Measurements from ENCODE around the gene FAM170B.
A peak's percentile ranks its signal among the peaks of the same experiment; 100 is the strongest.

FAM170B gene

GRCh38 chr10:49112851-49113250 lies 21.0 kb downstream of the FAM170B start:
- no peak overlapping the region for H2BK5ac ChIP-seq (ENCODE audit: low read length)
- H4K91ac ChIP-seq (ENCODE audit: low read depth, low read length, poor library complexity), result no peak overlapping the region
- H3K9me3 ChIP-seq (replicated peaks in 1 of 2; ENCODE audit: control insufficient read depth in 2 of 2, insufficient read depth in 1 of 2, low read depth in 1 of 2, low read length in 2 of 2), result no peaks in the 10 kb centered on the region
- no peak overlapping the region for H3K14ac ChIP-seq (ENCODE audit: low read length)
- H3K4me3 ChIP-seq (ENCODE audit: low read length in 2 of 2), result no peak overlapping the region
- no peak overlapping the region for H3K4me2 ChIP-seq (ENCODE audit: insufficient read depth, low read length, poor library complexity, severe bottlenecking)
- H2BK12ac ChIP-seq (ENCODE audit: low read length), result no peak overlapping the region
- no peak overlapping the region for H2AK5ac ChIP-seq (ENCODE audit: low read depth, low read length)
- H3K18ac ChIP-seq (ENCODE audit: low read length), result no peak overlapping the region
- no peaks in the 10 kb centered on the region for H3K36me3 ChIP-seq (replicated peaks in 1 of 2; ENCODE audit: control insufficient read depth in 2 of 2, insufficient read depth in 2 of 2, low read length in 2 of 2)
- no CpG with 5 or more reads among the region's 3 CpGs for WGBS, 2 donors (ENCODE audit: extremely low coverage in 2 of 2, insufficient read length in 2 of 2, insufficient replicate concordance in 1 of 2)
- peaks cover 0 to 24% (median 0%) of the 10 kb centered on the region in 3 experiments for H3K27me3 ChIP-seq (ENCODE audit: control insufficient read depth in 3 of 3, insufficient read depth in 3 of 3, low read depth in 1 of 3, low read length in 3 of 3)
- no peaks in the 10 kb centered on the region for H3K79me1 ChIP-seq (ENCODE audit: low read depth, low read length)
- H4K8ac ChIP-seq (ENCODE audit: low read depth, low read length), result no peak overlapping the region
- H3K23ac ChIP-seq (ENCODE audit: low read depth, low read length, poor library complexity), result no peak overlapping the region
- H3K4ac ChIP-seq (ENCODE audit: low read length), result no peak overlapping the region
- no peak overlapping the region for H2AFZ ChIP-seq (ENCODE audit: low read length)
- no peak for DNase-seq (ENCODE audit: low spot score)
- no peak overlapping the region for H3K9ac ChIP-seq (ENCODE audit: low read depth, low read length, poor library complexity)
- no peak overlapping the region for H2BK15ac ChIP-seq (ENCODE audit: low read length)
- H3K27ac ChIP-seq (replicated peaks; ENCODE audit: low read length), result no peak overlapping the region
- H2BK120ac ChIP-seq (ENCODE audit: low read depth, low read length), result no peak overlapping the region
- H3K4me1 ChIP-seq (ENCODE audit: control insufficient read depth in 2 of 2, insufficient read depth in 1 of 2, low read depth in 1 of 2, low read length in 2 of 2), result peaks cover 5% of the 10 kb centered on the region in 2 donors

GRCh38 chr10:49112098-49112497 lies 21.7 kb downstream of the FAM170B start:
- Histone ChIP-seq H3K79me1 (ENCODE audit: low read depth, low read length) (no peaks in the 10 kb centered on the region), H2BK120ac (ENCODE audit: low read depth, low read length) (no peak overlapping the region), H3K27me3 (ENCODE audit: control insufficient read depth in 3 of 3, insufficient read depth in 3 of 3, low read depth in 1 of 3, low read length in 3 of 3) (peaks cover 0 to 18% (median 0%) of the 10 kb centered on the region in 3 experiments)

GRCh38 chr10:49111320-49111698 lies 22.5 kb downstream of the FAM170B start:
- Histone ChIP-seq H2BK12ac (ENCODE audit: low read length) (no peak overlapping the region), H3K18ac (ENCODE audit: low read length) (no peak overlapping the region), H3K27ac (replicated peaks; ENCODE audit: low read length) (no peak overlapping the region), H3K23ac (ENCODE audit: low read depth, low read length, poor library complexity) (no peak overlapping the region), H3K4ac (ENCODE audit: low read length) (no peak overlapping the region), H3K14ac (ENCODE audit: low read length) (no peak overlapping the region), H2BK15ac (ENCODE audit: low read length) (no peak overlapping the region), H3K27me3 (ENCODE audit: control insufficient read depth in 3 of 3, insufficient read depth in 3 of 3, low read depth in 1 of 3, low read length in 3 of 3) (peaks cover 0 to 11% (median 0%) of the 10 kb centered on the region in 3 experiments), H4K8ac (ENCODE audit: low read depth, low read length) (no peak overlapping the region), H3K4me3 (ENCODE audit: low read length in 2 of 2) (no peak overlapping the region), H2BK5ac (ENCODE audit: low read length) (no peak overlapping the region), H2AK5ac (ENCODE audit: low read depth, low read length) (no peak overlapping the region), H3K79me1 (ENCODE audit: low read depth, low read length) (no peaks in the 10 kb centered on the region), H2AFZ (ENCODE audit: low read length) (no peak overlapping the region), H4K91ac (ENCODE audit: low read depth, low read length, poor library complexity) (no peak overlapping the region), H3K4me2 (ENCODE audit: insufficient read depth, low read length, poor library complexity, severe bottlenecking) (no peak overlapping the region), H3K9me3 (replicated peaks in 1 of 2; ENCODE audit: control insufficient read depth in 2 of 2, insufficient read depth in 1 of 2, low read depth in 1 of 2, low read length in 2 of 2) (no peaks in the 10 kb centered on the region), H3K9ac (ENCODE audit: low read depth, low read length, poor library complexity) (no peak overlapping the region), H3K36me3 (replicated peaks in 1 of 2; ENCODE audit: control insufficient read depth in 2 of 2, insufficient read depth in 2 of 2, low read length in 2 of 2) (peaks cover 0 to 4% of the 10 kb centered on the region in 2 donors), H2BK120ac (ENCODE audit: low read depth, low read length) (no peak overlapping the region), H3K4me1 (ENCODE audit: control insufficient read depth in 2 of 2, insufficient read depth in 1 of 2, low read depth in 1 of 2, low read length in 2 of 2) (peaks cover 1 to 2% of the 10 kb centered on the region in 2 donors)
- no peak for DNase-seq (ENCODE audit: low spot score)
- WGBS, 2 donors (ENCODE audit: extremely low coverage in 2 of 2, insufficient read length in 2 of 2, insufficient replicate concordance in 1 of 2), result no CpG with 5 or more reads among the region's 8 CpGs

More at GRCh38 chr10:49112098-49112497, 21.7 kb downstream of the FAM170B start:
- no peak for DNase-seq (ENCODE audit: low spot score)
- Histone ChIP-seq H3K4me3 (ENCODE audit: low read length in 2 of 2) (no peak overlapping the region), H2AFZ (ENCODE audit: low read length) (no peak overlapping the region), H3K27ac (replicated peaks; ENCODE audit: low read length) (no peak overlapping the region), H3K18ac (ENCODE audit: low read length) (no peak overlapping the region), H3K4me2 (ENCODE audit: insufficient read depth, low read length, poor library complexity, severe bottlenecking) (no peak overlapping the region), H3K14ac (ENCODE audit: low read length) (no peak overlapping the region), H3K9ac (ENCODE audit: low read depth, low read length, poor library complexity) (no peak overlapping the region), H2BK15ac (ENCODE audit: low read length) (no peak overlapping the region), H3K36me3 (replicated peaks in 1 of 2; ENCODE audit: control insufficient read depth in 2 of 2, insufficient read depth in 2 of 2, low read length in 2 of 2) (peaks cover 0 to 4% of the 10 kb centered on the region in 2 donors), H3K9me3 (replicated peaks in 1 of 2; ENCODE audit: control insufficient read depth in 2 of 2, insufficient read depth in 1 of 2, low read depth in 1 of 2, low read length in 2 of 2) (no peaks in the 10 kb centered on the region), H3K4me1 (ENCODE audit: control insufficient read depth in 2 of 2, insufficient read depth in 1 of 2, low read depth in 1 of 2, low read length in 2 of 2) (peaks cover 1 to 2% of the 10 kb centered on the region in 2 donors), H2BK5ac (ENCODE audit: low read length) (no peak overlapping the region), H3K23ac (ENCODE audit: low read depth, low read length, poor library complexity) (no peak overlapping the region), H2AK5ac (ENCODE audit: low read depth, low read length) (no peak overlapping the region), H4K91ac (ENCODE audit: low read depth, low read length, poor library complexity) (no peak overlapping the region), H4K8ac (ENCODE audit: low read depth, low read length) (no peak overlapping the region), H3K4ac (ENCODE audit: low read length) (no peak overlapping the region), H2BK12ac (ENCODE audit: low read length) (no peak overlapping the region)
- no CpG with 5 or more reads among the region's 3 CpGs for WGBS, 2 donors (ENCODE audit: extremely low coverage in 2 of 2, insufficient read length in 2 of 2, insufficient replicate concordance in 1 of 2)

- WGBS, 2 donors (ENCODE audit: extremely low coverage in 2 of 2, insufficient read length in 2 of 2, insufficient replicate concordance in 1 of 2), result no CpG with 5 or more reads among the region's 4 CpGs
- Histone ChIP-seq H2BK120ac (ENCODE audit: low read depth, low read length) (no peak overlapping the region), H3K27me3 (ENCODE audit: control insufficient read depth in 3 of 3, insufficient read depth in 3 of 3, low read depth in 1 of 3, low read length in 3 of 3) (peaks cover 0 to 6% (median 0%) of the 10 kb centered on the region in 3 experiments), H3K9ac (ENCODE audit: low read depth, low read length, poor library complexity) (no peak overlapping the region), H3K9me3 (replicated peaks in 1 of 2; ENCODE audit: control insufficient read depth in 2 of 2, insufficient read depth in 1 of 2, low read depth in 1 of 2, low read length in 2 of 2) (no peaks in the 10 kb centered on the region), H3K4me1 (ENCODE audit: control insufficient read depth in 2 of 2, insufficient read depth in 1 of 2, low read depth in 1 of 2, low read length in 2 of 2) (peaks cover 1 to 2% of the 10 kb centered on the region in 2 donors), H3K4me3 (ENCODE audit: low read length in 2 of 2) (no peak overlapping the region), H3K4me2 (ENCODE audit: insufficient read depth, low read length, poor library complexity, severe bottlenecking) (no peak overlapping the region), H3K18ac (ENCODE audit: low read length) (no peak overlapping the region), H3K79me1 (ENCODE audit: low read depth, low read length) (no peaks in the 10 kb centered on the region), H2AK5ac (ENCODE audit: low read depth, low read length) (no peak overlapping the region), H3K4ac (ENCODE audit: low read length) (no peak overlapping the region), H2AFZ (ENCODE audit: low read length) (no peak overlapping the region), H4K8ac (ENCODE audit: low read depth, low read length) (no peak overlapping the region), H3K14ac (ENCODE audit: low read length) (no peak overlapping the region), H4K91ac (ENCODE audit: low read depth, low read length, poor library complexity) (no peak overlapping the region), H3K23ac (ENCODE audit: low read depth, low read length, poor library complexity) (no peak overlapping the region), H3K27ac (replicated peaks; ENCODE audit: low read length) (no peak overlapping the region), H2BK15ac (ENCODE audit: low read length) (no peak overlapping the region), H2BK5ac (ENCODE audit: low read length) (no peak overlapping the region), H3K36me3 (replicated peaks in 1 of 2; ENCODE audit: control insufficient read depth in 2 of 2, insufficient read depth in 2 of 2, low read length in 2 of 2) (peaks cover 0 to 4% of the 10 kb centered on the region in 2 donors), H2BK12ac (ENCODE audit: low read length) (peak overlapping the region; percentile 47)
- DNase-seq (ENCODE audit: low spot score), result no peak
These were observed 23.0 kb downstream of the FAM170B start for GRCh38 chr10:49110684-49111319.
